Cardiac muscle cell (in vitro differentiated cells and primary cell): ENCODE measurements around the gene RAB36. TPM values are rescaled to one million over a fixed set of nuclear protein-coding genes. Genes with fewer than 3 reads are reported as not detected.

Experiments used
- DNase-seq, 2 donors: peaks; one replicate each; pipeline versions ENCODE4 v3.0.0 to v3.0.0-alpha.2; 2010 to 2017; ENCODE audit warnings: low read depth in 1 of 2, low spot score in 1 of 2
- H3K27ac ChIP-seq: fragments of 200-600 bp; sonication (generic); 2 replicates; pipeline ENCODE4 v1.5.1; 2016
- H3K27me3 ChIP-seq: fragments of 200-600 bp; sonication (generic); 2 replicates; pipeline ENCODE4 v1.6.0; 2016; ENCODE audit warnings: control low read depth
- H3K36me3 ChIP-seq: fragments of 200-600 bp; sonication (generic); 2 replicates; pipeline ENCODE4 v1.5.1; 2016; ENCODE audit warnings: control low read depth
- H3K4me1 ChIP-seq: fragments of 200-600 bp; sonication (generic); 2 replicates; pipeline ENCODE4 v1.8.1; 2017; ENCODE audit warnings: low read depth, mild to moderate bottlenecking, mixed run types
- H3K4me3 ChIP-seq: fragments of 200-600 bp; sonication (generic); 2 replicates; pipeline ENCODE4 v1.5.1; 2016; ENCODE audit warnings: mild to moderate bottlenecking
- H3K9me3 ChIP-seq: fragments of 200-600 bp; sonication (generic); 2 replicates; pipeline ENCODE4 v1.5.1; 2017; ENCODE audit warnings: low read depth, mild to moderate bottlenecking, control low read depth
- polyA plus RNA-seq: library from polyadenylated mRNA; unstranded; fragments of >200 nt; fragmentation: Nextera tagmentation; extraction: Ambion mirVana; gene quantifications from 2 replicates; pipeline ENCODE4 v1.2.1, GENCODE V29; 2016
- total RNA-seq: library from RNA; depleted of rRNA; stranded (reverse); fragments of >200 nt; gene quantifications from 2 replicates; pipeline ENCODE4 v1.2.3, GENCODE V29; 2016
- TF ChIP-seq, protein P1 (sequence below): IDR thresholded peaks from 2 replicates; pipeline ENCODE4 v1.5.1; 2012; ENCODE audit warnings: low read depth, mild to moderate bottlenecking, low read length

Gene RAB36
- total and polyA plus RNA-seq, 2 experiments from 2014 or later = 2.9 to 6.7 TPM

DNA sequence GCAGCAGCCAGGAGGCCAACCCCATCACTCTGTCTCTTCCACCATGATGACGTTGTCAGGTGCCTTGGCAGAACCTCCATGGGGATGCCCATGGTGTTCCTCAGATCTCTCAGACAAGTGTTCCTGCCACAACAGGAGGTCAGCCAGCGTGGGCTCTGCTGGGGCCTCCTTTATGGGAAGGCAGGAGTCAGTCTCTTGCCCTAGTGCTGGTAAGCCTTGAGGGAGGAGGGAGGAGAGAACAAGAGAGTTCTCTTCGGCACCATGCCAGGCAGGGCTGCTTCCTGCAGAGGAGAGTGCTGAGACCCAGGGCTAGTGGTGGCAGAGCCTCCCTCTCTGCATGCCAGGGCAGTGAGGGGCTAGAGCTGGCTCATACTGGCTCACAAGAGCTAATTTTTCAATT, 42.5 kb upstream of the RAB36 start:
- Histone ChIP-seq H3K27ac (no peak overlapping the region), H3K36me3 (no peaks in the 10 kb centered on the region), H3K27me3 (no peaks in the 10 kb centered on the region), H3K9me3 (no peaks in the 10 kb centered on the region), H3K4me1 (no peaks in the 10 kb centered on the region), H3K4me3 (no peak overlapping the region)
- DNase-seq = no peak
- TF ChIP-seq, protein P1, sequence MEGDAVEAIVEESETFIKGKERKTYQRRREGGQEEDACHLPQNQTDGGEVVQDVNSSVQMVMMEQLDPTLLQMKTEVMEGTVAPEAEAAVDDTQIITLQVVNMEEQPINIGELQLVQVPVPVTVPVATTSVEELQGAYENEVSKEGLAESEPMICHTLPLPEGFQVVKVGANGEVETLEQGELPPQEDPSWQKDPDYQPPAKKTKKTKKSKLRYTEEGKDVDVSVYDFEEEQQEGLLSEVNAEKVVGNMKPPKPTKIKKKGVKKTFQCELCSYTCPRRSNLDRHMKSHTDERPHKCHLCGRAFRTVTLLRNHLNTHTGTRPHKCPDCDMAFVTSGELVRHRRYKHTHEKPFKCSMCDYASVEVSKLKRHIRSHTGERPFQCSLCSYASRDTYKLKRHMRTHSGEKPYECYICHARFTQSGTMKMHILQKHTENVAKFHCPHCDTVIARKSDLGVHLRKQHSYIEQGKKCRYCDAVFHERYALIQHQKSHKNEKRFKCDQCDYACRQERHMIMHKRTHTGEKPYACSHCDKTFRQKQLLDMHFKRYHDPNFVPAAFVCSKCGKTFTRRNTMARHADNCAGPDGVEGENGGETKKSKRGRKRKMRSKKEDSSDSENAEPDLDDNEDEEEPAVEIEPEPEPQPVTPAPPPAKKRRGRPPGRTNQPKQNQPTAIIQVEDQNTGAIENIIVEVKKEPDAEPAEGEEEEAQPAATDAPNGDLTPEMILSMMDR = no peak

DNA sequence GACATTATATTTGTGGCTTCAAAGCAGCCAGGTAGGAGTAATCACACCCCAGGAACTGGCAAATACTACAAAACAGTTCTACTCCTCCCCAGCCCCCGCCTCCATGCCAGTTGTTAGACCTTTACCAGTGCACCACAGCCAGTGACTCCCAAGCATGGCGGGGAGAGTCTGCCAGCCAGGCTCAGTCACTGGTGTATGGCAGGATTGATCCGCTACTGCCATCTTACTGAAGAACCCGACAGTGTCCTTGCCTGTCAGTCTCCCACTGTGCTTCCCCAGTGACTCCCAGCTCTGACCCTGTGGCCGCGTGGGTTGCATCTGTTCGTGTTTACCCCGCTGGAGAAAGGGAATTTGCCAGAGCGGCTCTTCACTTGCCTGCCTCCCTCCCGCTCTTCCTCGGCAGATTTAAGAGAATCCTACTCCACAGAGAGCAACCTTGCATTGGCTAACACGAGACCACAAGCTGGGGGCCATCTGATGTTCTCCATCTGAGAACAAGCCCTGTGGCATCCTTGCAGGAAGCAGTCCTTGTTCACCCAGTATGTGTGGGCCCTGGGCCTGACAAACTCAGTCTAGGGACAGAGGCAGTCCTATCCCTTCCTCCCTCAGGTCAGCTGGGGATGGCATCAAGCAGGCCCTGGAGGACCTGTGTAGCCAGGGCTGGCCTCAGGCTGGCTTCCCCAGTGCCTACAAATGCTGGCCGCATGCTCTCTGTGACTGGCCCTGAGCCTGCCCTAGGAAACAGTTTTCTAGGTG, 41.9 kb upstream of the RAB36 start:
- no peaks in the 10 kb centered on the region for H3K27me3 ChIP-seq
- no peak for DNase-seq
- H3K4me1 ChIP-seq = no peaks in the 10 kb centered on the region
- no peak overlapping the region for H3K27ac ChIP-seq
- H3K4me3 ChIP-seq = no peak overlapping the region
- H3K9me3 ChIP-seq = no peaks in the 10 kb centered on the region
- TF ChIP-seq, protein P1 = no peak
- no peaks in the 10 kb centered on the region for H3K36me3 ChIP-seq

DNA sequence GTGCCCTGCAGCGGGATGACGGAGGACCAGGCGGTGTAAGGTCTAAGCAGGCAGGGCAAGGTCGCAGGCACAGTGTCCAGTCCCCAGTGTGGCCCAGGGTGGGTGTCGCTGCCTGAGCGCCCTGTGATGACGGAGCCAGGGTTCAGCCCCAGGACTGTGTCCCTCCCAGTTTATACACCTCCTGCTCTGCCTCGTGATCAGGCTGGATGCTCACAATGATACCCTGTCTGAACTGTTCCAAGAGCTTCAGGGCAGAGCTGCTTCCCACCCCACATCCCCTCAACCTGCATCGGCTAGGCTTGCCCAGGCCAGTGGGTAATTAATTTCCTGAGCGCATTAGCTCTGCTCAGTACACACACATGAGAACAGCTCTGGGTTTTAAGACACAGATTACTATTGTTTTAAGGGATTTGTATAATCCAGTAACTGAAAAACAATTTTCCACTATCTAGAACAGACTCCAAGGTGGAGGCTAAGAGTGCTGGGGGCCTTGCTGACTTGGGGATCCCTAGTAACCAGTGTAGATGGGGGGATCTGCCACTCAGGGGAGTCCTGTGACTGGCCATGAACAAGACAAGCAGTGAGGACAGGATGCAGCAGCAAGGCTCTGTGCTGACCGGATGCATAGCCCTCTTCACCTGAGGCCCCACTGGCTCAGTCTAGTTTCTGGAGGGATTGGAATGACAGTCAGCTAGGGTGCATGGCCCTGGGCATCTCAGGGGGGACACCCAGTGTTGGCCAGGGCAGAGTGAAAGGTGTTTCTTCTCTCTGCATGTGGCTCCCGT, 40.9 kb upstream of the RAB36 start:
- no peaks in the 10 kb centered on the region for H3K9me3 ChIP-seq
- DNase-seq = no peak
- no peak overlapping the region for H3K27ac ChIP-seq
- TF ChIP-seq, protein P1 = no peak
- no peaks in the 10 kb centered on the region for H3K27me3 ChIP-seq
- no peaks in the 10 kb centered on the region for H3K36me3 ChIP-seq
- no peaks in the 10 kb centered on the region for H3K4me1 ChIP-seq
- no peak overlapping the region for H3K4me3 ChIP-seq

DNA sequence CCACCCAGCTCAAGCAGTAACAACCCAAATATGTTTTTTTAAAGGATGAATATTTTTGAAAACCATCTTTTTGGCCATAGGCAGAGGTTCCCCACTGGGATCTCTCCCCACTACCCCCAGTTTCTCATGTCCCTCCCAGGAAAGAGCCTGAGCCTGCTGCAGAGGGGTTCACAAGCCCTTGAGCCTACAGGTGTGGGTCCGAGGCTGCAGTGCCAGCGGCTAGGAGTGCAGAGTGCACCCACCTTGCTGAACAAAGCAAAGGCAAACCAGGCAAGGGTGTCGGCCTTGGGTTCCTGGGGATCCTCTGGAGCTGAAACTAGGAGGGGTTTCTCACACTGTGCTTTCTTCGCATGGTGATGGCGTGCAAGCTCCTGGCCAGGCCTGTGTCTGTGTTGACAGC, 40.0 kb upstream of the RAB36 start:
- H3K27me3 ChIP-seq = no peaks in the 10 kb centered on the region
- no peaks in the 10 kb centered on the region for H3K4me1 ChIP-seq
- DNase-seq = no peak
- no peaks in the 10 kb centered on the region for H3K9me3 ChIP-seq
- TF ChIP-seq, protein P1 = no peak
- no peak overlapping the region for H3K4me3 ChIP-seq
- H3K36me3 ChIP-seq = no peaks in the 10 kb centered on the region
- H3K27ac ChIP-seq = no peak overlapping the region

DNA sequence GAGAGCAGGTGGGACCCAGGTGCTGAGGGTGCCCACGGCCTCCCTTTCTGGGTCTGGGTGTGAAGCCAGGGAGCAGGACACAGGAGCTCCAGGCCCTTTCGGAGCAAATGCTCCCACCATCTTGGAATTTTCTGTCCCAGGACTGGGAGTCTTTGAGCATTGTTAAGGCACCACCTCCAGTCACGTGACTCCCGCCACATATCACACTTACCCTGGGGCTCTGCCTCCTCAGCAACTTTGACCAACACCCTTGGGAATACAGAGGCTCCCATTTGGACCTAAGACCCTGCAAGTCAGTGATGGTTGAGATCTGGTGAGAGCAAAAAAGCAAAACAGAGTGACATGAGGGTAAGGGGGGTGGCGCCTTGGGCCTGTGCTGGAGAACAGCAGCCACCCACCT, 39.4 kb upstream of the RAB36 start:
- Histone ChIP-seq H3K4me3 (no peak overlapping the region), H3K4me1 (no peaks in the 10 kb centered on the region), H3K36me3 (no peaks in the 10 kb centered on the region), H3K27ac (no peak overlapping the region), H3K27me3 (no peaks in the 10 kb centered on the region), H3K9me3 (no peaks in the 10 kb centered on the region)
- DNase-seq = no peak
- TF ChIP-seq, protein P1 = no peak
